ENCODE results near the gene SMURF1.
"Not testable (repeated sequence)": the region's sequence is repeated elsewhere in the genome, so short reads cannot be mapped to it uniquely, and the experiment has no call there.

Gene SMURF1

DNA sequence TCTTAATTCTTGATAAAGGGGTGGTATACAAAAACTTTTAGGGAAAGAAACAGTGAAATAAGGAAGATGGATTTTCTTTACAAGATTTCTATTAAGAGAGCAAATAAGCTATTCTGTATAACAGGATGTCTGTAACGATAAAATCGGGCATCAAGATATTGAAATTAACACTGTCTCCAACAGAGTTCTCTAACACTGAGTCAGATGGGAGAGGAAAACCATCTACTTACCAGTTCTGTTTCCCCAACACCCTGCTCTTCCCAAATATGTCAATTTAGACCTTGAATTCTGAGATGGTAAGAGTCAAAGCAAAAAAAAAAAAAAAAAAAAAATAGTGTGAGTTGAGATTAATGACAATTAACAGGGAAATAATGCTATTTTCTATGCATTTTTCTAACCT is 23.0 kb downstream of the SMURF1 start:
- no peak for DNase-seq

DNA sequence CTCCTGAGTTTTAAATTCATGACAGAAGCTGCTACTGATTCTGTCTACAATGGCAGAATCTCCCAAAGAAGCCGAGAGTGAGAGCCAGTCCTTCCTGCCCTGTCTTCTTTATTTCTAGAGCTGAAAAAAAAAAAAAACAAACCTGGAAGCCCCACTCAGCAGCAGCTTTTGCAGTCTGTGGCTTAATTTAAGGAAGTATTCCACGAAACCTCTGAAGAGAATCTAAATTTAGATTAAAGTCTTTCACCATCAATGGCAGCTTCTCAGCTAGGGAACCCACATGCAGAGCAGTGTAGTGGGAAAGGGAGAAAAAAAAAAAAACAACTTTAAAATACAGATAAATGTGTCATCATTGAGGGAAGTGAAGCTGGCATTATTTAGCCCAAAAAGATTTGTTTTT is 23.4 kb downstream of the SMURF1 start:
- DNase-seq, result no peak

DNA sequence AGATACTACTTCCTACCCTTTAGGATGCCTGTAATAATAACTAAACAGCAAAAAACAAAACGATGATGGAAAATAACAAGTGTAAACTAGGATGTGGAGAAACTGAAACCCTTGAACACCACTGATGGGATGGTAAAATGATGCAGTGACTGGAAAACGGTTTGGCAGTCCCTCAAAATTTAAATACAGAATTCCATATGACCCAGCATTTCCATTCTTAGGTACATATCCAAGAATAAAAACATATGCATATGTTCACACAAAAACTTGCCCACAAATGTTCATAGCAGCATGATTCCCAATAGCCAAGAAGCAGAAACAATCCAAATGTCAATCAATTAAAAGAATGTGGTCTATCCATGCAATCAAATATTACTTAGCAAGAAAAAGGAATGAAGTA is 25.8 kb downstream of the SMURF1 start:
- DNase-seq, result no peak

DNA sequence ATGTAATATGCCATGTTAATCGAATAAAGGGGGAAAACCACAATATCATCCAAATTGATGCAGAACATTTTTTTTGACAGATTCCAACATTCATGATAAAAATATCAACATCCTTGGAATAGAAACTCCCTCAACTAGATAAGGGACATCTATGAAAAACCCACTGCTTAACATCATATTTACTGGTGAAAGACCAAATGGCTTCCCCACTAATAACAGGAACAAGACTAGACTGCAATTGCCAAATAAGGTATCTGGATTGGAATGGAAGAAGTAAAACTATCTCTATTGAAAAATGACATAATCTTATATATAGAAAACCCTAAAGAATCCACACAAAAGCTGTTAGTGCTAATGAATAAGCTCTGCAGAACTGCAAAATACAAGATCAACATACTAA is 27.8 kb downstream of the SMURF1 start:
- DNase-seq, result no peak

DNA sequence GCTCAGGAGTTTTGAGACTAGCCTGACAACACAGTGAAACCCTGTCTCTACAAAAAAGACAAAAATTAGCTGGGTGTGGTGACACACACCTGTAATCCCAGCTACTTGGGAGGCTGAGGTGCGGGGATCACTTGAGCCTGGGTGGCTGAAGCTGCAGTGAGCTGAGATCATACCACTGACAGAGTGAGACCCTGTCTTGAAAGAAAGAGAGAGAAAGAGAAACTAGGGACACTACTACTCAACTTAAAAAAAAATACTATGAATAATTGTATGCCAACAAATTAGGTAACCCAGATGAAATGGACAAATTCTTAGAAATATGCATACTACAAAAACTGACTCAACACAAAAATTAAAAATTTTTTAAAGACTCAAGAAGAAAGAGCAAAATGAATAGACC is 28.5 kb downstream of the SMURF1 start:
- no peak for DNase-seq

DNA sequence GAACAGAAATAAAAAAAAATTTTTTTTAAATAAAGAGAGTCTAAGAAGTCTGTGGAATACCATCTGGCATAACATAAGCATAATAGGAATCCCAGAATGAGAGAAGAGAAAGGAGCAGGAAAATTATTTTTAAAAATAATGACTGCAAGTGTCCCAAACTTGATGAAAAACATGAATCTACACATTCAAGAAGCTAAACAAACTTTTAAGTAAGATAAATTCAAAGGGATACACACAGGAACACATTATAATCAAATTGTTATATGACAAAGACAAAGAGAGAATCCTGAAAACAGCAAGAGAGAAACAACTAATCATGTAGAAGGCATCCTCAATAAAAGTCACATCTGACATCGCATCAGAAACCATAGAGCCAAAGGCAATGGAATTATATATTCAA is 30.9 kb downstream of the SMURF1 start:
- DNase-seq, result no peak

DNA sequence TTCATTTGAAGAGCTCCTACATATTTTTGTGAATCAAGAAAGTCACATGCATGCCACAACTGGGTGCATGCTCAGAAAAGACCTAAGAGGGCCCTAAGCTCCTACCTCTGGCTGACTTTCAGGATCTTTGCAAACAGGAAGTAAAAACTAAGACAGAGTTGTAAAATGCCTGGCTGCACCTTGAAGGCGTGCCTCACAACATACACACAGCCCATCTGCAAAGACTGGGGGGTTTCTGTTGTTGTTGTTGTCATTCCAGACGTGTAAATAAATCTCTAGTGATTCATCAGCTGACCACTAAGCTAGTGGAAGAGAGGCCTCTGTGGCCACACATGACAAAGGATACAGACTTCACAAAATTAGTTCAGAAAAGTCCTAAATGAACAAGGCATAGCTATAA is 31.8 kb downstream of the SMURF1 start:
- no peak for DNase-seq

DNA sequence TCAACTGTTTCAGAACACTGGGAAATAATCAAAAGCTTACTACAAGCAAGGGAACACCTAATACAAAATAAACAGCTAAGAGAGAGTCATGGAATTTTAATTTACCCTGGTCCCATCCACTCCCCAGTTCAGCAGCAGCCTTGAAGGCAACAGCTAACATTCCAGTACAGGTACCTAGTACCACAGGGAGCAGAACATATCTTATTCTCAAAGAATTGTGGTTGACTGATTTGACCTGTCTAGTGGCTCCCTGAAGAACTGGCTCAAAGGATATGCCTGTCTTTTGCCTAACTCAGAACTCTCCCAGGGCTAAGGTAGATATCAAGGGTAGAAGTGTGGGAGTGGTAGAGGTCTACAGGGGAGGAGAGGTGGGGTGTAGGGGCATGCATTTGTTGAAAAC is 32.3 kb downstream of the SMURF1 start:
- DNase-seq, result no peak

DNA sequence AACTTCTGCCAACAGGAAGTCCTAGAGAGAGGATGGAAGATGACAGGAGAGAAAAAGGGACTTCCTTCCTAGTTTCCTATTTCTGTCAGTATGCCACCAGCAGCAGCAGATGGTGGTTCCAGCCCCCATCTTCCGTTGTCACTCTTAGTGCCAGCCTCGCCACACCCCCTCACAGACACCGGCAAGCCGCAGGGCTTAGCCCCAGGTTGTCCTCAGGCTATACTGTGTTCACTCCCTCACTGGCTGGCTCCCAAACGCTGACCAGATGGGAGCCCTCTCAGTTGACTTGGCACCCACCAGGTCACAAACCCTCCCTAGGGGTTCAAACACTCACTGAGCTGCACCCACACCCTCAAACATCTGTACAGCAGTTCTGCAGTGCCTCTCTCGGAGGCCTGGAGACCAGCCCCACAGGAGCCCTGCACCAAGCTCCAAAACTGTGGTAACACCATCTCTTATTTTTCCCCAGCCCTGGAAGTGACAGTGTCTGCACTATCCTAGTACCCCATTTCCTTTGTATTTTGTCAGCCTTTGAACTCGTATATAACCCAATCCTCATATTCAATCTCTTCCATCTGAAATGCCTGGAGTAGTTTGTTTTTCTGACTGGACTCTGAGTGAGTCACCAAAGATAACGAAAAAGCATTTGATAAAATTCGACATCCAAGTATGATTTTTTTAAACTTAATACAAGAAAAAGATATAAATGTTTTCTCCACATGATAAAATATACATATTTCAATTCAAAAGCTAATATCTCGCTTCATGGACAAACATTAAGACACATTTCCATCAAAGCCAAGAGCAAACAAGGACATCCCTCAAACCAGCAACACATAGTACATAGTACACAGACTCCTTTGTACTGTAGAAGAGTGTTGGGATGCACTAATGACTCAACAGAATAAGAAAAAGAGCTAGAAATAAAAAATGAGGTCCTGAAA is 34.5 kb downstream of the SMURF1 start:
- DNase-seq, result peak; percentile 28

DNA sequence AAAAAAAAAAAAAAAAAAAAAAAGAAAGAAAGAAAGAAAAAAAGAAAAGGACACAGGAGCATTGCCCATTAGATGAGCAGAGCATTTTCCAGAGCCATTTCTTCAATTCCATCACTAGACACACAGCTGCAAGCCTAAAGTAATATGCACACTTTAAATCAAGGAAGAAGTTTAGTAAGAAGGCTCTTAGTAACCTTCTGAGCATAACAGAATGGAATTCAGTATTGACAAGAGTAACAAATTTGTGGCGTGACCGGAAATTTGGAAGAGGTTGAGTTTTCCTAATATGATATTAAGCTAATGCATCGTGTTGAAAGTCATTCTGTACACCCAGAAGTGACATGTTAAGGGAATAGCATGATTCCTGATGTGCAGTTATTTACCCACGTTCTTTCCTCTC is 35.3 kb downstream of the SMURF1 start:
- DNase-seq, result no peak

DNA sequence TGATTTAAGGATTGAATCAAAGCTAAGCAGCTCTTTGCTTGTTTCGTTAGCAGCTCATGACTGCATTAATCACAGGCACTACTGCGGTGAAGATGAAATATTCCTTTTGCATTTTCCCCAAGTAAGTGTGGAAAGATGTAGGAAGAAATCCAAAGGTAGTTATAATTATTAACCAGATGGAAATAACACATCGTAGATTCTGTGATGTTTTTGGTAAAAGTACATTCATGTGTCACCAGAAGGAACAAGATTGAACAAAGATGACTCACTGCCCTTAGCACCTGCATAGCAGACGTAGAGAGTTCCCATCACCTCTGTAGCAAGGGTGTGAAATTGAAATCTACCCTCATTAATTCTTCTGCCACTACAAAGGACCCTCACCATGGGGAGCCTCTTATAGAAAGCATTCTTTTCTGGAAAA is 37.1 kb downstream of the SMURF1 start:
- DNase-seq, result peak; percentile 49

DNA sequence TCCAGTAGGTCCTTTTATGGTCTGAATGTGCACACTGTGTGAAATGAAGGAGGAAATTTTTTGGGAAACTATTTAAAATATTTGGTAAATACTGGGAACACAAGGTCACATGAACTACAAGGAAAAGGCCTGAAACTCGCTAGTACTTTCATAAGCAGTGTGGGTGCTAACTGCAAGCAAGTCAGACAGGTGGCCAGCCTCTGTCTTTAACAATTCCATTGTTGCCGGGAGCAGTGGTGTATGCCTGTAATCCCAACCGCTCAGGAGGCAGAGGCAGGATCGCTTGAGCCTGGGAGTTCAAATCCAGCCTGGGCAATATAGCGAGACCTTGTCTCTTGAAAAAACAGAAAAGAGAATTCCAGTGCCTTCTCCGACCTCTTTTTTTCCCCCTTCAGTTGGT is 37.5 kb downstream of the SMURF1 start:
- DNase-seq, result no peak

DNA sequence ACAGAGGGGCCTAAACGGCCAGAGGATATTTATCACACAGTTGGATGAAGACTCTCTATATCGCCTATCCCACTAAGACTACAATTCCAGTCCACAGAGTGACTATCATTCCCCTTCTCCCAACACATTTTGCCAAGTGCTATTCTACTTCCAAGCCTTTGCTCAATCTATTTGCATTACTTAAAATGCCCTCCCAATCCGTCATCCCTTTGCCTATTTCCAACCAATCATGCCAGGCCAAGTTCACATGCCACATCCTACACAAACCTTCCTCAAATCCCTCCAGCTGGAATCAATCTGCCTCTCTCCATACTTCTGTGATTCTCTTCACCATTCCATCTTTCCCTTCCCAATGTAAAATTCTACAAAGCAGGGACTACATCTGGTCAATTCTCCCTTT is 38.2 kb downstream of the SMURF1 start:
- DNase-seq, result no peak

DNA sequence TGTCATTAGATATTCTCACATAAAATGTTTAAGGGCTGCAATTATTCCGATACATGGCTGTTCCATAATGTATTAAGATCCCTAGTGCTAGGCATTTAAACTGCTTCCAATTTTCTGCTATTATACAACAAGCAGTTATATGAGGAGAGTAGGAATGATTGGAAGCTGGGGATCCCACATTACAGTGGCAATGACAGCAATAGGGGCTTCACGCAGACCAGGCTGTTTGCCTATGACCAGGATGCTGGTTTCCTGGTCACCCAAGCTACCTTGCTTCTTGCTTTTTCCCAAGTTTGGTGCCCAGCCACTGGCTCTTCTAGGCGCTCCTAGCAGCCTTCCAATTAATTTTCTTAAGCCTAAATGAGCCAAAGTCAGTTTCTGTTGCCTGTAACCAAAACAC is 39.3 kb downstream of the SMURF1 start:
- DNase-seq, result no peak

DNA sequence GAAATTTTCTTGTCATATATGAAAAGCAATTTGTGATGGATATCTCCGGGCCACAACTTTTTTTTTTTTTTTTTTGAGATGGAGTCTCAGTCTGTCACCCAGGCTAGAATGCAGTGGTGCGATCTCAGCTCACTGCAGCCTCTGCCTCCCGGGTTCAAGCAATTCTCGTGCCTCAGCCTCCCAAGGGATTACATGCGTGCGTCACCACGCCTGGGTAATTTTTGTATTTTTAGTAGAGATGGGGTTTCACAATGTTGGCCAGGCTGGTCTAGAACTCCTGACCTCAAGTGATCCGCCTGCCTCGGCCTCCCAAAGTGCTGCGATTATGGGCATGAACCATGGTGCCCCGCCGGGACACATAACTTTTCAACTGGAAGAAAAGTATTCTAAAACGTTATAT is 40.1 kb downstream of the SMURF1 start:
- DNase-seq, result not testable (repeated sequence)

DNA sequence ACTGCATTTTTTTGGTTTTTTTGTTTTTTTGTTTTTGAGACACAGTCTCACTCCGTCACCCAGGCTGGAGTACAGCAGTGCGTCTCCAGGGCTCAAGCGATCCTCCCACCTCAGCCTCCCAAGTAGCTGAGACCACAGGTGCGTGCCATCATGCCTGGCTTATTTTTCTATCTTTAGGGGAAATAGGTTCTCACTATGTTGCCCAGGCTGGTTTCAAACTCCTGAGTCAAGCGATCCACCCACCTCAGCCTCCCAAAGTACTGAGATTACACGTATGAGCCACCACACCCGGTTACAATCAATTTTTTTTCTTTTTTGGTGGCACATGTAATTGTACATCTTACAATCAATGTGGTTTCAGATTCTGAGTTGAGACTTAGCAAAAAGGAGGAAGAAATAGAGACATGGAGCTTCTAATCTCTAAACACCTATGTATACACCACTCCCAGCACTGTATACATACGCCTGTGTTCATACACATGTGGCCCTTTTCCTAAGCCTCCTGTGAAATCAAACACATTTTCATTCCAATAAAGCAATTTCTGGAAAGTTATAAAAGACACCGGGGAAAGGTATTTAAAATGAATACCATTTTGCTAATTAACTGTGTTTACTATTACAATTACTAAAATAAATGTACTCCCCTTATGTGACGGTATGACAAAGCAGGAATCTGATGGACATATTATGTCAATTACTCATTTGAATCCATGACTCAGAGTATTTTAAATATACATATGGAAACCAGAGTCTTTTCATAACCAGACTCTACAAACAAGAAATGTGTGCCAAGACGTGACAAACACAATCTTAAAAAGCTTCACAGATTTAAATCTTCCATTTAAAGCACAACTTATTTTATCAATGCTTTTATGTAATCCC is 40.9 kb downstream of the SMURF1 start:
- DNase-seq, result peak; percentile 87

DNA sequence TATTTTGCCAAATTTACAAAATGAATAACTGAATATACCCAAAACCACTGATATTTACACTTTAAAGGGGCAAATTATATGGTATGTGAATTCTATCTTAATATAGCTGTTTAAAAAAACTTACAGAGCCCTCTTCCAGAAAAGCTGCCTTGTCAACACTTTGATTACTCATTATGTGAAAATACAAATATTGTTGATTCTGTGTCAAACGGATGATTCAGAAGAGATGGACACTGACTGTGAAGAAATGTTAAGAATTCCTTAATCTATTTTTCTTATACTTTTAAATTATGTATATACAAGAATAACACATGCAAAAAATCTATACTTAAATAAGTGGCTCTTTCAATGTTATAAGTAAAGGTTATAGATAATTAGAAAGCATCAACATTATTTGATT is 41.5 kb downstream of the SMURF1 start:
- peak; percentile 32 for DNase-seq

DNA sequence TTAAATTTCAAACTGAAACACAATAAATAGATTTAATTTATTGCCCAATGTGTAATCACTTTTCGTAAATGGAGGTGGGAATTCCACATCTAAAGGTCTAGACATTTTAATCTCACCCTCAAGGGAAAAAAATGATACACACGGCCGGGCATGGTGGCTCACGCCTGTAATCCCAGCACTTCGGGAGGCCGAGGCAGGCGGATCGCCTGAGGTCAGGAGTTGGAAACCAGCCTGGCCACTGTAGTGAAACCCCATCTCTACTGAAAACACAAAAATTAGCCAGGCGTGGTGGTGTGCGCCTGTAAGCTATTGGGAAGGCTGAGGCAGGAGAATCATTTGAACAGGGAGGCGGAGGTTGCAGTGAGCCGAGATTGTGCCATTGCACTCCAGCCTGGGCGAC is 42.4 kb downstream of the SMURF1 start:
- not testable (repeated sequence) for DNase-seq

DNA sequence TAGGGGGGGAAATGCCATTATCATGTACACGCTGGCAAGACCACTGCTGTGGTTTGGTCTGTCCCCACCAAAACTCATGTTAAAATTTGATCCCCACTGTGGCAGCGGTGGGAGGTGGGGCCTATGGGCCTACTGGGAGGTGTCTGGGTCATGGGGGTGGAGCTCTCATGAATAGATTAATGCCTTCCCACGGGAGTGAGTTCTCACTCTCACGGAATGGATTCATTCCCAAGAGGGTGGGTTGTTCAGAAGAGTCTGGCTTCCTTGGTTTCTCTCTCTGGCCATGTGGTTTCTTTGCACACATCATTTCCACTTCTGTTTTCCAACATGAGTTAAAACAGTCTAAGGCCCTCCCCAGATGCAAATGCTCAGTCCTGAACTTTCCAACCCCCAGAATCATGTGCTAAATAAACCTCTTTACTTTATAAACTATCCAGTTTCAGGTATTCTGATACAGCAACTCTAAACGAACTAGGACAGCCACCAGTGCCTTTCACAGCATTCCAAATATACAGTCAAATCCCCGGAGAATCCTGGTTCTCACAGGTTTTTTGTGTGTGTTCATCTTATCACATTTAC is 44.3 kb downstream of the SMURF1 start:
- DNase-seq, result no peak

DNA sequence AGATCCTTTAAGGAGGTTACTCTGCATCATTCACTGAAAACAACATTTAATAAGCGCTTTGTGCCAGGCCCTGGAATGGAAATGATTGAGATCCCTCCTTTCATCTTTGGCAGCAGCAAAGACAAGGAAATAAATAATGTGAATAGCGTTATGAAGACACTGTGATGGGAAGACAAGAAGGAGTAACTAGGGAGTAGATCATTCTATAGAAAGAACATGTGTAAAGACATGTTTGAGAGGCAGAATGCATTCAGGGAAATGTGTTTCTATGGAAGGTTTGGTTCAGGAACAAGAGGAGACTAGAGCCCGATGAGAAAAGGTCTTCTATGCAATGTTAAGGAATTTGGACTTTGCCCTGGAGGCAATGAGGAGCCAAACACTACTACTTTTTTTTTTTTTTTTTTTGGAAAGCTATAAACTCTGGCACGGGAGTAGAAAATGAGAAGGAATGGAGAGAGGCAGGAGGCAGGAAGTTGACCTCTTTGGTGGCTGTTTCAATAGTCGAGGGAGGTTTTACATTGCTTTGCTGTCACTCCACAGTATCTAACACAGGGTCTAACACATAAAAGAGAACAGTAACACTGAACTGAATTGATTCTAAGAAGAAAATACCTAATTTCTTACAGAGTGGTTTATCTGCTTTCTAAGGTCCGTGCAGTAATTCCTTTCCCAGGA is 44.9 kb downstream of the SMURF1 start:
- DNase-seq, result no peak

DNA sequence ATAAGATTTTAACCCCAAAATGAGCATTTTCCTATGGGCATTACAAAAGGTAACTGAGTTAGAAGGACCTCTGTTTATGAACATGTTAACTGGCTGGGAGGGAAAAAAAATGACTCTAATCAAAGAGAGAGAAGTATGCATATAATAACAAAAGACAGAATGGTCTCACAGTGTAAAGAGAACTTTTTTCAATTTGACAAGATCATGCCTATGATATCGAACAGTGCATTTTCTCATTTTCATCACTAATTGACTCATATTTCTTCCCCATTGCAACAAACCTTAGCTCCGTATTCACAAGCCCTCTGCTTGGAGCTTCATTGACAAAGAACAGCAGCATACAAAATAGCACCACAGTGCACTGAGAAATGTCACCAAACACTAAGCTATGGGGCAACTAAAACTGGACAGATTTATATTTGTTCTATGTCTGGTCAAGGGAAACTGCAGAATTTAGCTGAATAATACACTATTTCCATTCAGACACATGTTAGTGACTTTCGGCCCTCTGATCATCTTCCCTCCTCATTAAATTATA is 45.6 kb downstream of the SMURF1 start:
- peak; percentile 51 for DNase-seq

DNA sequence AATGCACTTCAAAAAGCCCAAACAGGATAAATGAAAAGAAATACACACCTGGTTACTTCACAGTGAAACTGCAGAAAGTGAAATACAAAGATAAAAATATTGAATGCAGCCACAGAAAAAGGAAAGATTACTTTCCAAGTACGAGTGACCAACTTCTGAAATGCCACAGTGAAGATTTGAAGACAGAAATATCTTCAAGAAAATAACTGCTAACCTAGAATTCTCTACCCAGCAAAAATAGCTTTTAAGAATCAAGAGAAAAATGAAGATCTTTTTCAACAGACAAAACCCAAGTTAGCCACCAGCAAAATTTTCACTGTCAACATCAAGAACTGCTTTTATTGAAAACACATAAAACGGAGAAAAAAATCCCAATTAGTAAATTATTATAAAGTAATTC is 46.2 kb downstream of the SMURF1 start:
- DNase-seq, result no peak
